ENCODE data around the gene CTRL.
"Not testable (repeated sequence)": the region's sequence is repeated elsewhere in the genome, so short reads cannot be mapped to it uniquely, and the experiment has no call there.

The CTRL gene

DNA sequence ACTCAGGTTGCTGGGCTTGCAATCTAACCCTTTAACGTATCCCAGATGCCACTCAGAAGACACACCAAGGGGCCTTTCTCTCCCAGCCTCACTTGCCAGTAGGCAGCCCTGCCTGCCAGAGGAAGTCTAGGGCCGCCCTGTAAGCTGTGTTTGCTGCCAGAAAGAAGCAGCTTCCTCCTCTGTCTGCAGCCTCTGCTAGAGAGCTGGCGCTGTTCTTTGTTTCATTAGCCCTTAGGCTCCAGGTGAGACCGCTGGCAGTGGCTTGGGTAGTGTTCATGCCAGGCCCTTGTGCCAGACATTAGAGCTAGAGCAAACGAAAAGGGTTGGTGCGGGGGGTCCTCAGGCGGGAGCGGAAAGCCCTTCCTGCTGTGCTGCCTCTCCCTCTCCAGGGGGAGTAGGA is 8.9 kb downstream of the CTRL start:
- no peak for DNase-seq

DNA sequence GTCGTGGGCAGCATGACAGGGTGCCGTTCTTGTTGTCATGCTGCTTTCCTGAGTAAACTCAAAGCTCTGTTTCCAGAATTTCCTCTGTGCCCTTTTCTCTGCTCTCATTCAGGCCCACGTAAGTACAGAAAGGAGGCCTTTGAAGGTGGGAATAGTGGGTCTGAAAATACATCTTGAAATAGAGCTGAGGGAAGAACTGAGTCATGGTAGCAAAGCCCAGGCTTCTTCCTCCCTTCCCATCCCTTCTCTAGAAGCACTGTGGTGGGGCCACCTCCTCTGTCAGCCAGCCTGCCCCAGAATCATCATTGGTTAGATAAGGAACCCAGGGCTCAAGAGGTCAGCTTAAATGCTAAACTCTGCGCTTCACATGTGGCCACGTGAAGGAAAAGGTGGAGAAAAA is 9.4 kb downstream of the CTRL start:
- no peak for DNase-seq

DNA sequence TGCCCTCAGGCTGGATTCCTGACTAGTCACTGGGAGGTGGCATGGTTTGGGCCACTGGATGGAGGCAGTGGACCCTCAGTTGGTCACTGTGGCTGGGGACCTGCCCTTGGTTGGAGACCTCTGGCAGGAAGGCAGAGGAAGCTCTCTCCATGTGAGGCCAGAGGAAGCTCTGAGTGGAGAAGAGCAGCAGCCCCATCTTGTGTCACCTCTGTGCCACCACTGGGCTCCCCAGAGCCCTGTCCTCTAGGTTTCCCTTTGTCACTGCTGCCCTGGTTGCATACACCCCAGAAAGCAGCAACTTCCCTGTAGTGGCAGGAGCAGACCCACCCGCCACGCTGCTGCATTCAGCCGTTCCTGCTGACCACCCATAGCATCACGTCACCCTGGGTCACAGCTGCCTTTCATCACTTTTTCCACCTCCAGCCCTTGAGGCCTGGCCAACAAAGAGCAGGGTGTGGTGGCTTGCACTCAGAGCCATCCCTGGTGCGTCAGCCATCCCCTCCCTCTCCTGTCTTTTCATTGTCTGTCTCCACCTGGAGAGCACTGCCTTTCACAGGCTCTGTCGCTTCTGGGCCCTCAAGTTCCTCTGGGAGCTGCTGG is 11.9 kb downstream of the CTRL start:
- no peak for DNase-seq

DNA sequence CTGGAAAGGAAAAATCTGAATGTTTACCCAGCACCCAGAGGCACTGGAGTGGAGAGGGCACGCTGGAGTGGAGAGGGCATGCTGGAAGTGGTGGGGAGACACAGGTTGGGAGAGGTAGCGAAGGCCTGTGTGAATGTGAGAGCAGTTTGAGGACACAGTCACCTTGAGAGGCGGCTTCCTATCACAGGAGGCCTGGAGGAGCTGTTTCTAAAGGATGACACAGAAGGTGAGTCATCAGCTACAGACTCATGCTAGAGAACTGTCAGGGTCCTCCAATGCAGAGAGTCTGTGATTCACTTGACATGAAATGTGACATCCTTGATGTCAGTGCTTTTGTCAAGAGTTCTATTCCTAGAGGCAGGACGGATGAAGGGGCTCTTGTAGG is 13.8 kb downstream of the CTRL start:
- peak; percentile 8 for DNase-seq

DNA sequence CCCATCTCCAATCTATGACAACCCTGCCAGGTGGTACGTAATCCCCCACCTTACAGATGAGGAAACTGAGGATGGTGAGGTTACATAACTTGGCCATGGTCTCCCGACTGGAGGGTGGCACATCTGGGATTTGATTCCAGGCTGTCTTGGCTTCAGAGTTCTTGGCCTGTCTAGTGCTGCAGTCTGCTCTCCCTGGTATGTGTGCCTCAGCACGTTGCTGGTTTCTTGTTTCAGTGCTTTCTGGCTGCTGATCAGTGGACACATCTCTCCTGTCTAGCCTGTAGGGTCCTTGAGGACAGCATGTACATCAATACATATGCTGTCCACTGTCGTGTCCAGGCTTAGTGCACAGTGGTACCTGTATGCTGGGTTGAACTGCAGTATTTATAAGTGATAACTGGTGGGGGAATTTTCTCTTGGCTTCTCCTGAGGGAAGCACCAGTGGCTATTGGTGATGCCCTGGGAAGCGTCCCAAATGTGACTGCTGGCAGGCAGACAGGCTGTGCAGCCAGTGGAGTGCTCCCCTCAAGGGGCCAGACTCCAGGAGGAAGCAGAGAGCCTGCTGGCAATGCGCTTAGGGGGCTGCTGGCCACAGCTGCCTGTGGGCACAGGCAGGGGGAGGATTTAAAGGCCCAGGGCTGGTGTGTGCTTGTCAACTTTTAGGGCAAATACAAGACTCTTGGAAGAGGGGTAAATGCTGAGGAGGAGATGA is 14.4 kb downstream of the CTRL start:
- no peak for DNase-seq

DNA sequence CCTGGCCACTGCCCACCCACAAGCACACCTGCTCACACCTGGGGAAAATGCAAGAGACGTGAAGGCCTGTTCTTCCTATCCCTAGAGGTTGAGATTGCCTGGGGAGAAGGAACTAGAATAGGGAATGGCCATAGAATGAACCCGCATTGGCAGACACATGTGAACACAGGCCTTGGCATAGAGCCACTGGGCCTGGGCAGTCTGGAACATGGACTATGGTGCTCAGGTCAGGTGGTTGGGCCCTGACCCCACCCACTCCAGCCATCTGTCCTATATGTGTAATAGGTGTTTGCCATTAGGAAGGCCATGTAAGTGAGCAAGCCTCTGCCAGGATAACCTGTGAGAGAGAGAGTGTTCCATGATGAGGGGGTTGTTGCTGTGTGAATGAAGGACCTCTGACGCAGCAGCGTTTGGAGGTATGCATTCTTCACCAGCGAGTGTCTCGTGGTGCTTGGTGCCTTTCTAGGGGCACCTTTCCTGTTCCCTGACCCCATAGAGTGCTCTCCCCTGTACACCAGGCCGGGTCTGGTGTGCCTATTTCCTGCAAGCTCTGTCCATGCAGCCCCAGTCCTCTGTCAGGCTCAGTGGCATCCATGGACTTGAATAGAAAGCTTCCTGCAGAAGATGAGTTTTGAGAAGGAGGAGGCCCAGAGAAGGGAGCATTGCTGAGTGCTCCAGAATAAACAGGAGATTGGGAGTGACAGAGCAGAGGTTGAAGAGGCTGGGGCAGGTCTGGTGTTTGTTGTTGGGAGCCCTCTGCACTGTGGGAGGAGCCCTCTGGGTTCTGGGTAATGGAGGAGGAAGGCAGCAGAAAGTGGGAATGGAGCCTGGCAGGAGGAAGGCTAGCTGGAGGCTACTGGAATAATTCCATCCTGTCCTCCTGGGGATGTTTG is 15.6 kb downstream of the CTRL start:
- no peak for DNase-seq

DNA sequence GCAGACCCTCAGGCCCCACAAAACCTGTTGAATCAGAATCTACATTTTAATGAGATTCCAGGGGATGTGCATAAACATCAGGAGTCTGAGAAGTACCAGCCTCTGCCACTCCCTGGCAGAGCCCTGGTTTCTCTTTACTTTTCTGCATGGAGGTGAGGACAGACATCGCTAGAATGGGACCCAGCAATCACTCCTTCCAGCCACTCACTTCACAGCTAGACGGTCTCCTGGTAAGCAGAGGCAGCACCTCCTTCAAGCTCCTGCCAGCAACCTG is 16.2 kb downstream of the CTRL start:
- not testable (repeated sequence) for DNase-seq

DNA sequence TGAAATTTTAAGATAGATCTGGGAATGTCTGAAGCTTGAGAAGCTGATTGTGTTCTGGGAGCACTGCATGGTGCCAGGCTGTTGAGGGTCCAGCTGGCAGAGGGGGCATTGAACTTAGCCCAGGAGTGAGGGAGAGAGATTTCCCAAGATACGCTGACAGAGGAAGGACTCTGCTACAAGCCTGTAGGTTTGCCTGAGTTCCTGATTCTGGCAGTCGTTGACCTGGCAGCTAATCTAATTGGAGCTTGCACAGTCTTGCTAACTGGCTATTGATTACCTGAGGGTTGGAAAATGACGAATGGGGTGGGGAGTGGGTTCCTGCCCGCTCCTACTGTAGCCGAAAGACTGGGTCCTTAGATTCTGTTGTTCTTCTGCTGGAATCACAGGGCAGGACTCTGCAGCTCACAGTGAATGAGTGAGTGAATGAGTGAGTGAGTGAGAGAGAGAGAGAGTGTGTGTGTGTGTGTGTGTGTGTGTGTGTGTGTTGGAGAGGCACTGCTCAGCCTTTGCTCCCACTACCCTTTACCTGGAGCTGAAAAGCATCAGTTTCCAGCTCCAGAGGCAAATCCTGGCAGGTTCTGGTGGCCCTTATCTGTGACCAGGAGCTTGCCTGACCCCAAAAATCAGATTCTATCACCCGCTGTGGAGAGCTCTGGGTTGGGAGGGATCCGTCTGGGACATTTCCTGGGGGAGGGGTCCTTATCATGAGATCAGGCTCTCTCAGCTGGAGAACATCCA is 16.7 kb downstream of the CTRL start:
- DNase-seq: no peak

DNA sequence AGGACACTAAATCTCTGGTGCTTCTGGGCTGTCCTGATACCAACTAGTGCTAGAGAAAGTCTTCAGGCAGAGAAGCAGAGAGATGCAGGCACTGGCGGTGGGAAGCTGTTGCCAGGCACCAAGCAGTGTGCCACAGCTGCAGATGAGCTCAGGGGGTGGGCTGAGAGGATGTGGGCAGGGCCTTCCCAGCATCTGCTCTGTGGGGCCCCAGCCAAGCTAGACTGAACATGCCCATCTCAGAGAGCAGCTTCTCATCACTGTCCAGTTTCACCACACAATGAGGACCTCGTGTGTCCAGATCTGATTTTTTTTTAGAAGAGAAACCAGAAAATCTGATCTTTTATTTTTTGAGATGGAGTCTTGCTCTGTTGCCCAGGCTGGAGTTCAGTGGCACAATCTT is 21.5 kb downstream of the CTRL start:
- DNase-seq: no peak

DNA sequence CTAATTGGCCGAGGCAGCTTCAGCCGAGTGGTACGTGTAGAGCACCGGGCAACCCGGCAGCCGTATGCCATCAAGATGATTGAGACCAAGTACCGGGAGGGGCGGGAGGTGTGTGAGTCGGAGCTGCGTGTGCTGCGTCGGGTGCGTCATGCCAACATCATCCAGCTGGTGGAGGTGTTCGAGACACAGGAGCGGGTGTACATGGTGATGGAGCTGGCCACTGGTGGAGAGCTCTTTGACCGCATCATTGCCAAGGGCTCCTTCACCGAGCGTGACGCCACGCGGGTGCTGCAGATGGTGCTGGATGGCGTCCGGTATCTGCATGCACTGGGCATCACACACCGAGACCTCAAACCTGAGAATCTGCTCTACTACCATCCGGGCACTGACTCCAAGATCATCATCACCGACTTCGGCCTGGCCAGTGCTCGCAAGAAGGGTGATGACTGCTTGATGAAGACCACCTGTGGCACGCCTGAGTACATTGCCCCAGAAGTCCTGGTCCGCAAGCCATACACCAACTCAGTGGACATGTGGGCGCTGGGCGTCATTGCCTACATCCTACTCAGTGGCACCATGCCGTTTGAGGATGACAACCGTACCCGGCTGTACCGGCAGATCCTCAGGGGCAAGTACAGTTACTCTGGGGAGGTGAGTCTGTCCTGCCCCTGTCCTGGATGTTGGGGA is 22.5 kb downstream of the CTRL start:
- no peak for DNase-seq

DNA sequence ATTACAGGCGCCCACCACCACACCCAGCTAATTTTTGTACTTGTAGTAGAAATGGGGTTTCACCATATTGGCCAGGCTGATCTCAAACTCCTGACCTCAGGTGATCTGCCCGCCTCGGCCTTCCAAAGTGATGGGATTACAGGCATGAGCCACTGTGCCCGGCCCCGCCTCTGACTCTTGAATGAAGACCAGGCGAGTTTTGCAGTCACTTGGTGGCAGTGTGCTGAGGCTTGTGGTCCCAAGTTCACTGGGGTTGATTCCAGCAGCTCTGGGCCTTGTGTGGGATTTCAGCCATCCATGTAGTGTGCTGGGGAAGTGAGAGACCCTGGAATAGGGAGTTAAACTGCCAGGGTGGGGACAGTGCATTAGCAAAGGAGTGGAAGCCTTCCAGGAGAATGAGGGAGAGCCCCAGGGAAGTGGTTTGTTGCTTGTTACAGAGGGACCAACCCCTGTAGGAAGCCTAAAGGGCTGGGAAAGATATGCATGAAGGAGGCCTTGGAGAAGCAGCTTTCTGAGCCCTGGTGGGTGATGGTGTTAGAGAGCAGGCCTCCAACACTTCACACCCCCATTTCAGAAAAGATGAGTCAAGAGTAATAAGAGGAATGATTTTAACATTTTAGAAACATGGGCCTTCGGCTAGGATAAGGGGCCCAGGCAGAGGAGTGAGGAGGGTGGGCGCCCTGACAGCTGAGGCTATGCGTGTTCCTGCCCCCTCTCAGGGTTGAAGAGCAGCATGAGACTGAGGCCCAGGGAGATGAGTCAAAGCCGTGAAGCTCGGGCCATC is 24.1 kb downstream of the CTRL start:
- DNase-seq: no peak

DNA sequence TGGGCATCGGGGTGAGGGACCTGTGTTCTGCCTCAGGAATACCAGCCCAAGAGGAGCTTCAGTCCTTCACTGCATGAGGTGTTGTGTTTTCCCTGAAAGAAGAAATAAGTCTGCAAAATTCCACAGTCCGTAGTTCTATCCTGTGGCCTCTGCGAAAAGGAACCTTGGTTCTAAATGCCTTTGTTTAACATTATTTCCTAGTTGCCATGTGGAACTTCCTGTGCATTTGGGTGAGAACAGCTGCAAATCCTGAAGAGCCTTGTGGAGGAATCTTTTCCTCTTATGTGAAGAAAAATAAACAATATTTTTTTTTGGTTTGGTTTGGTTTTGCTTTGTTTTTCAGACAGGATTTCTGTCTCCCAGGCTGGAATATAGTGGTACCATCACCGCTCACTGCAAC is 28.8 kb downstream of the CTRL start:
- DNase-seq: no peak

DNA sequence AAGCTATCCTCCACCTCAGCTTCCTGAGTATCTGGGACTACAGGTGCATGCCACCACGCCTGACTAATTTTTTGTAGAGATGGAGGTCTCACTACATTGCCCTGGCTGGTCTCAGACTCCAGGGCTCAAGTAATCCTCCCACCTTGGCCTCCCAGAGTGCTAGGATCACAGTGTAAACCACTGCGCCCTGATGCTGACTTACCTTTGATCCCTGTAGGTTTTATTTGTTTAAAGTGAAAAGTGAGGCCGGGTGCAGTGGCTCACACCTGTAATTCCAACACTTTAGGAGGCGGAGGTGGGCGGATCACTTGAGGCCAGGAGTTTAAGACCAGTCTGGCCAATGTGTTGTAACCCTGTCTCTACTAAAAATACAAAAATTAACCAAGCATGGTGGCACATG is 29.9 kb downstream of the CTRL start:
- DNase-seq: no peak

DNA sequence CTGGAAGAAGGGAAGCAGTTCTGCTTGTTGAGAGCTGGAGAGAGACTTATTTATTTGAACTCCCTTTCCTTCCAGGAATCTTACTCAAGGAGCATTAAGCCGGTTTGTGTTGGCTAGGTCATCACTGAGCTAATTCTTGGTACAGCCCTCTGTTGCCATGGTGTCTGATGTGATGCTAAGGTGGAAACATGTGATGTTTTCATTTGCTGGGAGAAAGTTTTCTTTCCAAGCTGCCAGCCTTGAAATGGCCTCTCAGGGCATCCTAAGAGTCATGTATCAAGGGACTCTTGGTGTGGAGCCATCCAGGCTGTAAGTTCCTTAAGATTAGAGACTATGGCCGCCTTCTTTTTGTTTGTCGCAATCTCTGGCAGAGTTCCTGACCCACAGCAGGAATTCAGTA is 34.4 kb downstream of the CTRL start:
- no peak for DNase-seq

DNA sequence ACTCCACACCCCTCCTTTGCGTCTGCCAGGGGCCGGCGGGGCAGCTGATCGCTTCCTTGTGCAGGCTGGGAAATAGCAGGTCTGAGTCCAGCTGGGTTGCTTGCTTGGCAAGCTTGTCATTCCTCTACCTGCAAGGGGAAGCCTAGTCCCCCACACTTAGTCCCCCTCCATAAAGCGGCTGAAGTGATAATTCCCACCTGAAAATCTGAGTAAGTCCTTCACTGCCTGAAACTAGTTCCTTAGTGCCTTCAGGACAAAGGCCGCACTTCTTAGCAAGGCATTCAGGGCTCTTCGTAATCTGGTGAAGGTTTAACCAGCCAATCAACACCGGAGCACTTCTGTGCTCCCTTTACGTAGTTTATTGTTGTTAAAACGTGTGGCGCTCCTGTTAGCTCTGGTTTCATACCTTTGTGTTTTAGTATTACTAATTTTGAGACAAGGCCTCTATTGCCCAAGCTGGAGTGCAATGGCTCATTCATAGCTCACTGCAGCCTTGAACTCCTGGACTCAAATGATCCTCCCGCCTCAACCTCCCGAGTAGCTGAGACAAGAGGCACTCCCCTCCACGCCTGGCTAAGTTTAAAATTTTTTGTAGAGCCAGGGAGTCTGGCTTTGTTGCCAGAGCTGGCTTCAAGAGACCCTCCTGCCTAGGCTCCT is 37.8 kb downstream of the CTRL start:
- DNase-seq: no peak

DNA sequence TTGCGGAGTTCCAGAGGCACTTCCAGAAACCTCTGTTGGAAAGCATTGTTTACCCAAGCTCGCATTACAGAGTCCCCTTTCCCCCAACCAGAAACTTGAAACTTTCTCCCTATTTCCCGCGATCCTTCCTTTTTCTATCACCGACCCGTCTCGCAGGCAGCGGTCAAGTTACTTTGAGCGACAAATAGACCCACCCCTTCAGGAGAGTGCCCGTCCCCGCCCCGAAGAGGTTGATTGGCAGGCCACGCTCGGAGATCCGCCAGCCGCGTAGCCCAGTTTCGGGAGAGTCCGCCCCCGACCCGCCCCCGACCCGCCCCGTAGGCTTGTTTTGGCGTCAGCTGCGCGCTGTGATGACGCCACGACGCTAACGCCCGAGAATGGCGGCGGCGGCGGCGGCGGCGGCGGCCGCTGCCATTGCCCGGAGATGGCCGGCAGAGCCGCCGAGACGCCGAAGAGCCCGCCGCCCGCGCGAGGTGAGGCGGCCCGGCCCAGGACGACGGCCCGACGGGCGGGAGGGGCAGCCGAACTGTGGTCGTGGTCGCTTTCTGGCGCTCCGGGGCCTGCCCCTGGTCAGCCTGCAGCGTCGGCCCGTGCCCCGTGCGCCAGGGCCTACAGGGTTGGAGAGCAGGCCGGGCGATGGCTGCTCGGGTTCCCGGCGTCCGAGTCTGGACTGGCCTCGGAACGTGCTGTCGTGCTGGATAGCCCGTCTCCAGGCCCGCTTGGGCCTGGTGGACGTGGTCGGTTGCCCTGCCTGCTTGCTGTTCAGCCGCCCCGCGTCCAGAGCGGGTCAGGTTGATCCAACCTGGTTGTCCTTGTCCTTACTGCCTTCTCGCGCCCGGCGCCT is 38.5 kb downstream of the CTRL start, which contains the start of gene PSKH1:
Gene PSKH1 (plus strand): TSS at position 356 of the 844 bp plus-strand sequence. CDS start 15,496 bp downstream, outside the sequence.
- peak; percentile 86 for DNase-seq

DNA sequence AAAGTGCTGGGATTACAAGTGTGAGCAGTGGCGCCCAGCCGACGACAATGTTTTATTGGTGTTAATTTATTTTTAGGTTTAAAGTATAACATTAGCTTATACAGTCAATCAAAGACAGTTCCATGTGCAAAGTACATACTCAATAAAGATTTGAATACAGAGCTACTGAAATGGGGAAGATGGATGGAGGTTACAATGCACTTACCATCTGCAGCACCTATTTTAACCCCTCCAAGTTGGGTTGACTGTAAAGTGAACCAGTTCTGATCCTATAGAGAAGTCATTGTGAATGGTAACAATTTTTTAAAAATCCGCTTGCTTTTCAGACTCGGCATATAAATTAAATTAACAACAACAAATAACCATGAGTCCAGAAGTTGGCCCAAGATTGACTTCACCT is 39.3 kb downstream of the CTRL start:
- DNase-seq: no peak

DNA sequence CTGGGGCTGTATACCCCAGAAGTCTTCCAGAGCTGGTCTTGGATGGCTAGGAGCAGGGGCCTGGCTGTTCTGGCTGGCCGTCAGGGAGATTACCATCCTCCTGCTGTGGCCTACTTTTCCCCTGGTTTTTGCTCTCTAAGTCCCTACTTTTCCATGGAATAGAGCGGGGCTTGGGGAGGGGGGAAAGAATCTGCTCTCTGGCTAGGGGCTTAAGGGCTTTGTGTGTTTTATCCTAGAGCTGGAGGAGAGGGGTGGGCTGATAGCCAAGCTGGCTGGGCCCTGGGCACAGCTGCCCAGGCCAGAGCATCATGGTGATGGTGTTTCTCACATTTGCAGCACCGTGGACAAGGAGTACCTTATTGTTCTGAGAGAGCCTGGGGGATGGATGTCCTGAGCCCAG is 43.3 kb downstream of the CTRL start:
- DNase-seq: no peak

DNA sequence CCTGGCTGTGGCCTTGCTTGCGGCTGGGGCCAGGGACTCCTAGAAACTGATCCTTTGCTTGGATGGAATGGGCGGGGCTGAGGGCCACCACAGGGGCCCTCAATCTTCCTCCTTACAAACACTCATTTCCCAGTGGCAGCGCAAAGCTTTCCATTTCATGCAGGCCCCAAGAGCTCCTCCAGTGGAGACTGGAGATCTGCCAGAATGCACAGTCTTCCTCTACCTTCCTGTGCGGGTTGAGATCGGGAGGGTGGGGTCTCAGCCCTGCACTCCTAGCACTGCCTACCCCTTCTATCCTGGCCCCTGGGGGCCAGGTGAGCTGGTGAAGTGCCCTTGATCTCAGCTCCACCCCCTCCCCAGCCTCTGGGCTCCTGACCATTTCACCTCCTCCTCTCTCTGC is 45.3 kb downstream of the CTRL start:
- no peak for DNase-seq

DNA sequence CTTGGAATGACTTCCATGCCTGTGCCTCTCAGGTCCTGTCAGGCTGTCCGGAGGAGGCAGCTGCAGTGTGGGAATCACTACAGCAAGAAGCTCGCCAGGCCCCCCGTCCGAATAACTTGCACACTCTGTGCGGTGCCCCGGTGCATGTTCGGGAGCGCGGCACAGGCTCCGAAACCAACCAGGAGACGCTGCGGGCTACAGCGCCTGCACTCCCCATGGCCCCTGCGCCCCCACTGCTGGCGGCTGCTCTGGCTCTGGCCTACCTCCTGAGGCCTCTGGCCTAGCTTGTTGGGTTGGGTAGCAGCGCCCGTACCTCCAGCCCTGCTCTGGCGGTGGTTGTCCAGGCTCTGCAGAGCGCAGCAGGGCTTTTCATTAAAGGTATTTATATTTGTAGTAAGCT is 45.7 kb downstream of the CTRL start:
- DNase-seq: no peak

Measured in GOT3 (cell line).